C4-2B (cell line): ENCODE measurements around the gene KICS2.

Source experiments
- ZFX ChIP-seq: fragments of 450-650 bp; IDR thresholded peaks from 2 replicates; pipeline ENCODE4 v1.6.1; 2017
- TF ChIP-seq, protein P1 (sequence below): fragments of 450-650 bp; conservative IDR thresholded peaks from 2 replicates; pipeline ENCODE4 v1.5.1; 2017; ENCODE audit warnings: mild to moderate bottlenecking

DNA sequence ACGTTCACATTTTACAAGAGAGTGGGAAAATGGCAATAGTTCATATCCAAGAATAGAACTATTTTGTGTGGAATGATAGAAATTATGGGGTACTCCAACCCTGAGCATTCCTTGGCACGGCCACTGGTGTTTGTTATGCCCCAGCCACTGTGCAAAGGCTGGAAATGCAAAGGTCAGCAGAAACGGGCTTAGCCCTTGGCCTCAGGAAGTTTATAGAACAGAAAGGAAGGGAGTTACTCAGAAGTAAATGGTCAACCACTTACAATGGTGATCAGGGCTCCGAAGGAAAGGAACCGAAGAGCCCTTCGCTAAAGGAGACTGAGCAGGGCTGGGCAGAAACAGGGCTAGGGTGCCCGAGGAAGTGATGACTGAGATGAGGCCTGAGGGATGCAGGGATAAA is 45.1 kb downstream of the KICS2 start:
- TF ChIP-seq, protein P1, sequence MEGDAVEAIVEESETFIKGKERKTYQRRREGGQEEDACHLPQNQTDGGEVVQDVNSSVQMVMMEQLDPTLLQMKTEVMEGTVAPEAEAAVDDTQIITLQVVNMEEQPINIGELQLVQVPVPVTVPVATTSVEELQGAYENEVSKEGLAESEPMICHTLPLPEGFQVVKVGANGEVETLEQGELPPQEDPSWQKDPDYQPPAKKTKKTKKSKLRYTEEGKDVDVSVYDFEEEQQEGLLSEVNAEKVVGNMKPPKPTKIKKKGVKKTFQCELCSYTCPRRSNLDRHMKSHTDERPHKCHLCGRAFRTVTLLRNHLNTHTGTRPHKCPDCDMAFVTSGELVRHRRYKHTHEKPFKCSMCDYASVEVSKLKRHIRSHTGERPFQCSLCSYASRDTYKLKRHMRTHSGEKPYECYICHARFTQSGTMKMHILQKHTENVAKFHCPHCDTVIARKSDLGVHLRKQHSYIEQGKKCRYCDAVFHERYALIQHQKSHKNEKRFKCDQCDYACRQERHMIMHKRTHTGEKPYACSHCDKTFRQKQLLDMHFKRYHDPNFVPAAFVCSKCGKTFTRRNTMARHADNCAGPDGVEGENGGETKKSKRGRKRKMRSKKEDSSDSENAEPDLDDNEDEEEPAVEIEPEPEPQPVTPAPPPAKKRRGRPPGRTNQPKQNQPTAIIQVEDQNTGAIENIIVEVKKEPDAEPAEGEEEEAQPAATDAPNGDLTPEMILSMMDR = no peak
- no peak for TF ChIP-seq ZFX
